K562 (cell line): ENCODE results near the gene DCLK1. TPM values are rescaled to one million over a fixed set of nuclear protein-coding genes. Genes with fewer than 3 reads are reported as not detected.
"Not testable (repeated sequence)": the region's sequence is repeated elsewhere in the genome, so short reads cannot be mapped to it uniquely, and the experiment has no call there.

Source experiments
- ATAC-seq: fragments of 200-7000 bp; cut with Tn5 transposase; 3 replicates; pipeline ENCODE4 v1.9.1; 2020; ENCODE audit warnings: moderate library complexity
- BruUV-seq: library from RNA; stranded (reverse); fragments of 400-500 nt; replicated peaks from 2 replicates; lab custom pipeline; 2021; lab: Mats Ljungman, UMichigan
- CTCF ChIA-PET: fragments of 300-600 bp; formaldehyde crosslinking; extraction: SDS; loops from one replicate; lab custom pipeline; 2021; ENCODE audit warnings: low intra/inter-chr PET ratio; lab: Yijun Ruan, JAX
- POLR2A ChIA-PET: fragments of 300-600, 350-650 bp; sonication (Branson Sonifier 250); formaldehyde crosslinking; extraction: SDS; loops from one replicate; lab custom pipeline; 2021; ENCODE audit warnings: antibody characterized with exemption, inconsistent platforms; lab: Yijun Ruan, JAX
- DNase-seq, 4 experiments: peaks; one replicate each; pipeline versions ENCODE4 v3.0.0 to v3.0.0-alpha.2; 2011 to 2018; ENCODE audit warnings: low spot score in 3 of 4, mixed read lengths in 3 of 4; ENCODE audit errors: extremely low read depth in 1 of 4
- FAIRE-seq: peaks from 2 replicates; lab custom pipeline; 2011; peaks lifted over from hg19 to GRCh38; lab: Jason Lieb, UNC
- H2AFZ ChIP-seq: 2 replicates; pipeline ENCODE4 v1.6.0; 2011; ENCODE audit warnings: low read depth, low read length, control low read depth, inconsistent platforms
- H3K27ac ChIP-seq: fragments of 200-600 bp; 3 replicates; pipeline ENCODE4 v1.8.0; 2011; ENCODE audit warnings: low read depth, mild to moderate bottlenecking, control low read depth, inconsistent platforms, low read length, moderate library complexity, mixed read lengths; ENCODE audit errors: extremely low read depth
- H3K27me3 ChIP-seq, 2 experiments: fragments of 300-600 bp in 1 of 2; 2 replicates in 1 of 2; 3 replicates in 1 of 2; pipeline versions ENCODE4 v1.6.0 to v1.8.0; 2011; ENCODE audit warnings: inconsistent platforms in 2 of 2, low read length in 2 of 2, mild to moderate bottlenecking in 1 of 2, mixed read lengths in 1 of 2, moderate library complexity in 1 of 2; ENCODE audit not compliant: control insufficient read depth in 2 of 2, insufficient read depth in 2 of 2
- H3K36me3 ChIP-seq: fragments of 300-600 bp; 3 replicates; pipeline ENCODE4 v1.8.0; 2011; ENCODE audit warnings: mild to moderate bottlenecking, low read length, inconsistent platforms; ENCODE audit not compliant: control insufficient read depth, insufficient read depth
- H3K4me1 ChIP-seq, 2 experiments: fragments of 200-600 bp in 1 of 2; replicated peaks in 1 of 2; 2 replicates in 1 of 2; 3 replicates in 1 of 2; pipeline versions ENCODE4 v1.5.1 to v1.8.0; 2011; ENCODE audit warnings: inconsistent platforms in 2 of 2, low read length in 2 of 2, mild to moderate bottlenecking in 1 of 2, mixed read lengths in 1 of 2, moderate library complexity in 1 of 2; ENCODE audit not compliant: control insufficient read depth in 2 of 2, insufficient read depth in 2 of 2
- H3K4me2 ChIP-seq: 2 replicates; pipeline ENCODE4 v1.6.1; 2011; ENCODE audit warnings: low read length, control low read depth, inconsistent platforms, mixed read lengths; ENCODE audit not compliant: insufficient read depth
- H3K4me3 ChIP-seq: fragments of 200-600 bp; sonication (generic), shearing (Covaris generic); 2 replicates; pipeline ENCODE4 v1.5.1; 2016; ENCODE audit warnings: control low read depth, inconsistent platforms
- H3K79me2 ChIP-seq: fragments of 200-600 bp; 3 replicates; pipeline ENCODE4 v1.8.0; 2011; ENCODE audit warnings: low read length, inconsistent platforms; ENCODE audit not compliant: control insufficient read depth, insufficient read depth
- H3K9ac ChIP-seq, 2 experiments: 2 replicates each; pipeline versions ENCODE4 v1.6.0 to v1.6.1; 2011; ENCODE audit warnings: low read depth in 2 of 2, low read length in 2 of 2, control low read depth in 1 of 2, inconsistent platforms in 1 of 2, mild to moderate bottlenecking in 1 of 2, mixed read lengths in 1 of 2; ENCODE audit not compliant: insufficient read depth in 1 of 2
- H3K9me1 ChIP-seq: one replicate; pipeline ENCODE4 v1.6.0; 2011; ENCODE audit warnings: inconsistent platforms, mild to moderate bottlenecking, low read length, moderate library complexity; ENCODE audit not compliant: control insufficient read depth, insufficient read depth
- H3K9me3 ChIP-seq: replicated peaks from 2 replicates; pipeline ENCODE4 v1.5.1; 2011; ENCODE audit warnings: low read depth, low read length, inconsistent platforms; ENCODE audit not compliant: control insufficient read depth, insufficient read depth
- H4K20me1 ChIP-seq: replicated peaks from 2 replicates; pipeline ENCODE4 v1.6.1; 2011; ENCODE audit warnings: low read length, inconsistent platforms, mixed read lengths; ENCODE audit not compliant: control insufficient read depth, insufficient read depth
- ARID1B ChIP-seq: fragments of 450-650 bp; IDR thresholded peaks from 2 replicates; pipeline ENCODE4 v1.6.1; 2016; ENCODE audit warnings: antibody characterized with exemption, mild to moderate bottlenecking, inconsistent platforms
- EP300 ChIP-seq: IDR thresholded peaks from 2 replicates; pipeline ENCODE4 v1.6.1; 2012; ENCODE audit warnings: low read length, improper control_type of control experiment
- NFYB ChIP-seq: IDR thresholded peaks from 2 replicates; pipeline ENCODE4 v1.6.1; 2011; ENCODE audit warnings: mild to moderate bottlenecking, moderate library complexity; ENCODE audit not compliant: insufficient read length; ENCODE audit errors: extremely low read depth
- REST ChIP-seq, 2 experiments: fragments of 450-650 bp; formaldehyde crosslinking in 1 of 2; IDR thresholded peaks; 2 replicates each; pipeline versions ENCODE4 v1.4.0 to v1.6.1; 2014 to 2020; ENCODE audit warnings: mild to moderate bottlenecking in 2 of 2, borderline replicate concordance in 1 of 2, low read depth in 1 of 2
- SMAD1 ChIP-seq: fragments of 150-350 bp; IDR thresholded peaks from 2 replicates; pipeline ENCODE4 v1.6.1; 2014; ENCODE audit warnings: low read length, low read depth; ENCODE audit not compliant: partially characterized antibody
- TRIM24 ChIP-seq, 2 experiments: fragments of 450-650 bp; IDR thresholded peaks; 2 replicates each; pipeline ENCODE4 v1.6.1; 2016
- ZBTB17 ChIP-seq: fragments of 450-650 bp; formaldehyde crosslinking; IDR thresholded peaks from 2 replicates; pipeline ENCODE4 v1.4.0; 2020; ENCODE audit warnings: mild to moderate bottlenecking
- ZNF121 ChIP-seq: sonication (generic); formaldehyde crosslinking; conservative IDR thresholded peaks from 2 replicates; pipeline ENCODE4 v1.8.0; 2022; ENCODE audit warnings: missing genetic modification reagents
- WGBS: fragments of 100-300 bp; shearing (Covaris generic); methylation state at CpG from one replicate; pipeline ENCODE4 v1.1.6; 2016; ENCODE audit warnings: low coverage, mixed read lengths; ENCODE audit not compliant: insufficient coverage; ENCODE audit errors: missing lambda C conversion rate; 5-methylcytosine and 5-hydroxymethylcytosine counted together
- in situ Hi-C: fragments of 300-500 bp; cut with MboI; formaldehyde crosslinking; loops from 4 replicates; pipeline ENCODE4 v1.15.0; 2018; ENCODE audit warnings: inconsistent platforms, mixed read lengths
- intact Hi-C: fragments of 100-400 bp; cut with micrococcal nuclease; formaldehyde crosslinking; loops from 2 replicates; pipeline ENCODE4 v1.14.2; 2022
- polyA plus RNA-seq, 8 experiments: library from polyadenylated mRNA; depleted of rRNA in 4 of 8; stranded (reverse) in 5 of 8; unstranded in 3 of 8; fragments of >200 nt; fragmentation: Nextera tagmentation in 2 of 8; fragmentation: Illumina TruSeq in 1 of 8; extraction: Ambion mirVana in 2 of 8; extraction: Trizol in 1 of 8; gene quantifications; 2 replicates each; pipeline versions ENCODE4 v1.2.1 to v1.2.3, GENCODE V29; 2011 to 2014; ENCODE audit warnings: inconsistent platforms in 1 of 8, missing spikeins in 1 of 8
- total RNA-seq, 7 experiments: library from RNA; depleted of rRNA in 6 of 7; stranded (reverse); fragments of >200 nt in 6 of 7; fragmentation: Illumina TruSeq in 2 of 7; extraction: Trizol in 2 of 7; gene quantifications; 2 replicates each; pipeline versions ENCODE4 v1.2.1 to v1.2.3, GENCODE V29; 2011 to 2021; ENCODE audit warnings: low replicate concordance in 1 of 7
- TF ChIP-seq, protein P1 (sequence below), 2 experiments: fragments of 450-650 bp; IDR thresholded peaks; 2 replicates each; pipeline ENCODE4 v1.6.1; 2016

DCLK1 gene
- total and polyA plus RNA-seq, 9 of the 15 experiments (the other 6 are each of a cell fraction or from before 2014, with no cell fraction given): 0.07 TPM; not detected in 8

- TF ChIP-seq EP300 (no peak), TRIM24 (IDR thresholded peaks at IDR 0.05) (no peak), SMAD1 (no peak), ARID1B (no peak), NFYB (no peak), ZNF121 (CRISPR knock-in tag) (no peak)
Measured at GRCh38 chr13:35984287-35984686, 146.9 kb downstream of the DCLK1 start (continued).

DNA sequence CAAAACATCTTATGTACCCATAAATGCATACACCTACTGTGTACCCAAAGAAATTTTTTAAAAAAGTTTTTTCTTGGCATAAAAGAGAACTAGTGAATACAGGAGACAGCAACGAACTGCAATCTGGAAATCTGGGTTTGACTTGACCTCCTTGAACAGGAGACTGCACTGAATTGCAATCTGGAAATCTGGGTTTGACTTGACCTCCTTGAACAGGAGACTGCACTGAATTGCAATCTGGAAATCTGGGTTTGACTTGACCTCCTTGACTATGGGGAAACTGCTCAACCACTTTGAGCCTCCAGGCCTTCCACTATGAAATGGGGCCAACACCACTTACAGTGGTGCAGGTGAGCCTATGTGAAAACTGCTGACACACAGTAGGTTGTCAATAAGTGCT, 147.5 kb downstream of the DCLK1 start:
- H4K20me1 ChIP-seq; H3K79me2 ChIP-seq; H3K9me3 ChIP-seq; H3K27me3 ChIP-seq; ATAC-seq; H2AFZ ChIP-seq; H3K36me3 ChIP-seq; POLR2A ChIA-PET; H3K4me1 ChIP-seq; H3K9me1 ChIP-seq; DNase-seq; intact Hi-C loops; CTCF ChIA-PET; FAIRE-seq; H3K4me2 ChIP-seq; BruUV-seq; H3K9ac ChIP-seq; H3K27ac ChIP-seq; H3K4me3 ChIP-seq; TF ChIP-seq REST (CRISPR knock-in tag; IDR thresholded peaks at IDR 0.05; ENCODE audit: low read depth): not testable (repeated sequence)
- TF ChIP-seq, protein P1, sequence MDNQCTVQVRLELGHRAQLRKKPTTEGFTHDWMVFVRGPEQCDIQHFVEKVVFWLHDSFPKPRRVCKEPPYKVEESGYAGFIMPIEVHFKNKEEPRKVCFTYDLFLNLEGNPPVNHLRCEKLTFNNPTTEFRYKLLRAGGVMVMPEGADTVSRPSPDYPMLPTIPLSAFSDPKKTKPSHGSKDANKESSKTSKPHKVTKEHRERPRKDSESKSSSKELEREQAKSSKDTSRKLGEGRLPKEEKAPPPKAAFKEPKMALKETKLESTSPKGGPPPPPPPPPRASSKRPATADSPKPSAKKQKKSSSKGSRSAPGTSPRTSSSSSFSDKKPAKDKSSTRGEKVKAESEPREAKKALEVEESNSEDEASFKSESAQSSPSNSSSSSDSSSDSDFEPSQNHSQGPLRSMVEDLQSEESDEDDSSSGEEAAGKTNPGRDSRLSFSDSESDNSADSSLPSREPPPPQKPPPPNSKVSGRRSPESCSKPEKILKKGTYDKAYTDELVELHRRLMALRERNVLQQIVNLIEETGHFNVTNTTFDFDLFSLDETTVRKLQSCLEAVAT (IDR thresholded peaks at IDR 0.05): peak in 1 of 2 experiments; percentile 92; a peak in 2 of 4 replicates
- peak; percentile 36; the same call in 1 of the 2 replicates for TF ChIP-seq REST (IDR thresholded peaks at IDR 0.05; ENCODE audit: borderline replicate concordance)
- peak; percentile 88 for TF ChIP-seq ZBTB17 (CRISPR knock-in tag)
- WGBS: 0% methylated on average over 1 of the region's 1 CpG
- in situ Hi-C loops: loop anchor here (25.0 kb wide), 1 partner anchor 429 kb away; no protein-coding TSS in a partner anchor
